NCI-H774 (cell line): ENCODE measurements around the gene CATSPER1.

Experiments
- DNase-seq: peaks from one replicate; lab custom pipeline; 2025; lab: John Stamatoyannopoulos, UW

Gene CATSPER1

GRCh38 chr11:66002648-66003225, 23.5 kb downstream of the CATSPER1 start:
- DNase-seq: no peak

GRCh38 chr11:66001942-66002647, 24.2 kb downstream of the CATSPER1 start, which contains the start of the genes BANF1 and EIF1AD:
Gene BANF1 (plus strand): TSS chr11:66002503. CDS start chr11:66003251, 748 bp downstream.
Gene EIF1AD (minus strand): TSS chr11:66002157. CDS start chr11:66000389, 1,768 bp downstream.
- peak; percentile 96 for DNase-seq

- DNase-seq: no peak
Measured at GRCh38 chr11:65997286-65997685, 29.0 kb downstream of the CATSPER1 start.

GRCh38 chr11:65992056-65992455, 34.2 kb downstream of the CATSPER1 start:
- no peak for DNase-seq

GRCh38 chr11:65988791-65989592, 37.3 kb downstream of the CATSPER1 start:
- DNase-seq: peak; percentile 91

GRCh38 chr11:65987336-65987735, 38.9 kb downstream of the CATSPER1 start:
- DNase-seq: no peak

- DNase-seq: no peak
Measured at GRCh38 chr11:65983589-65983987, 42.7 kb downstream of the CATSPER1 start.

GRCh38 chr11:65982824-65983588, 43.3 kb downstream of the CATSPER1 start:
- no peak for DNase-seq

- DNase-seq: no peak
Measured at GRCh38 chr11:65981972-65982823, 44.1 kb downstream of the CATSPER1 start.

- DNase-seq: no peak
Measured at GRCh38 chr11:65981101-65981740, 45.1 kb downstream of the CATSPER1 start.

- no peak for DNase-seq
Measured at GRCh38 chr11:65979261-65979759, 47.0 kb downstream of the CATSPER1 start.

GRCh38 chr11:65978391-65979238, 47.7 kb downstream of the CATSPER1 start:
- DNase-seq: no peak

- no peak for DNase-seq
Measured at GRCh38 chr11:65977621-65978390, 48.5 kb downstream of the CATSPER1 start.

GRCh38 chr11:65976216-65977176, 49.8 kb downstream of the CATSPER1 start:
- no peak for DNase-seq

- no peak for DNase-seq
Measured at GRCh38 chr11:65975771-65976170, 50.5 kb downstream of the CATSPER1 start.

- no peak for DNase-seq
Measured at GRCh38 chr11:65973439-65974110, 52.7 kb downstream of the CATSPER1 start.

- DNase-seq: no peak
Measured at GRCh38 chr11:65972116-65972515, 54.2 kb downstream of the CATSPER1 start.
